ENCODE data around the gene PDAP1. TPM values are rescaled to one million over a fixed set of nuclear protein-coding genes. Genes with fewer than 3 reads are reported as not detected.

Gene PDAP1
- total RNA-seq, 1 donor from 2014 or later = 89.1 TPM

DNA sequence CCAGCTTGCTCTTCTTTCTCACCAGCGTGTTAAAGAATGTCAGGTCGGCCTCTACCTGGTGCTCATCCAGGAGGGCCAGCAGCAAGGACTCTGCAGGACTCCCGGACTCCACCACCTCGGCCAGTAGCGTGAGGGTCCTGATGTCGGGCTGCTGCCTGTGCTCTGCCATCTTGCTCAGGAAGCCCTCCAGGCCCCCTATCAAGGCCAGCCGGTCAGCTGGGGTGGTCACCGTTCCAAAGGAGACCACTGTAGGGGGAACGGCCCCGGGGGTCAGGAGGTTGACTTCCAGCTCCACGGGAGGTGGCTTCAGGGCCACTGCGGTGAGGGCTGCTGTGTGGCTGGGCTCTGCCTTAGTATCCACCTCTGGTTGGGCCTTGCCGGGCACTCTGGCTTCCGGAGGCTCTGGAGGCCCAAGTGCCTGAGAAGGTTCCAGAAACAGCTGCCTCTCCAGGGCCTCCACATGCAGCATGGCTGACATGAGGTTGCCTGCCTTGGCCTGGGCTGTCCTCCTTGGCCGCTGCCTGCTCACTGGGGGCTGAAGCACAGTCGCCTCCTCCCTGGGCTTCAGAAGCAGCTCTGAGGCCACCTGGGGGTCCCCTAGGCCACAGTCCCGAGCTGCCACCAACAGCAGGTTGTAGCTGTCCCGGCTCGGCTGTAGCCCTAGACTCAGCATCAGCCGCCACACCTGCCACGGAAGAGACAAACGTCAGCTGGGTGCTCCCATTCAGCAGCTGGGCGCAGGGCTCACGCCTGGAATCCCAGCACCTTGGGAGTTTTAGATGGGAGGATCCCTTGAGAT, 16.7 kb upstream of the PDAP1 start:
- no peak for DNase-seq (ENCODE audit: low read depth)

DNA sequence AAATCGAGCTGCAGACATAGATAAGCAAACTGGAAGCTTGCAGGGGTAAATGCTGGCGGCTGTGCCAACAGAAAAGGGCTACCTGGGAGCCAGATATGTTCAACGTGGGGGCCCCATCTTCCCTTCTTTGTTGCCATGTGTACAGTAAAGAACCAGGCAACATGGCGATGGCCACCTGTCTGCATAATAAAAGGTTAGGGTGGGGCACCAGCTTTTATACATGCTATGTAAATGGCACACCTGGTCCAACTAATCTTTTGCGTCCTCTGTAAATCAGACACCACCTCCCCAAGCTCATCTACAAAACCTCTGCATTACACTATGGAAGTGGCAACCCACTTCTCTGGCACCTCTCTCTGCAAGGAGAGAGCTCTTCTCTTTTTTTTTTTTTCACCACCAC, 14.2 kb upstream of the PDAP1 start:
- DNase-seq (ENCODE audit: low read depth) = no peak

DNA sequence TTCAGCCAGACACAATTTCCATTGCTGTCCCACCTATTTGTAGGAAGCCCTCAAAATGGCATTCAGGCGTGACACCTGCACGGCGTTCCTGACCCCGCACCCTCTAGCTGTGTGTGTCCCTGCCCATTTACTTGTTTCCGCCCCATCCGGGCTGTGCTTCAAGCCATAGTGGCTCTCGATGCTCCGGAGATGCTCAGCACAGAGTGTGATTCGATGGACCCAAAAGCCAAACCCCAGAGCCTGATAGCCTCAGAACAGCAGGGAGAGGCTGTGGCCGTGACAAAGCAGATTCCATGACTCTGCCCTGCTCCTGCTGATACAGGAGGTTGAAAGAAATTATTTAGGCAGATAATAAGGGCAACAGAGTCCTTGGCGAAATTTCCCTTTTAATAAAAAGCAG, 13.8 kb upstream of the PDAP1 start:
- no peak for DNase-seq (ENCODE audit: low read depth)

DNA sequence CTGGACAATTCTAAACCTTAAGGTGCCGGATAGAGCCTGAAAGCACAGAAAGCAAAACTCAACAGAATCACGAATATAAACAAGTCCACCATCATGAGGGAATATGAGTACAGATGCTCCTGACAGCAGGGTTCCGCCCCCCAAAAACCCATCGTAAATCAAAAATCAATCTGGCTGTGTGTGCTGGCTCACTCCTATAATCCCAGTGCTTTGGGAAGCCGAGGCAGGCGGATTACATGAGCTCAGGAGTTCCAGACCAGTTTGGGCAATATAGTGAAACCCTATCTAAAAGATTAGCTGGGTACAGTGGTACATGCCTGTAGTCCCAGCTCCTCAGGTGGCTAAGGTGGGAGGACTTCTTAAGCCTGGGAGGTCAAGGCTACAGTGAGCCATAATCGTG, 12.6 kb upstream of the PDAP1 start:
- DNase-seq (ENCODE audit: low read depth) = no peak

DNA sequence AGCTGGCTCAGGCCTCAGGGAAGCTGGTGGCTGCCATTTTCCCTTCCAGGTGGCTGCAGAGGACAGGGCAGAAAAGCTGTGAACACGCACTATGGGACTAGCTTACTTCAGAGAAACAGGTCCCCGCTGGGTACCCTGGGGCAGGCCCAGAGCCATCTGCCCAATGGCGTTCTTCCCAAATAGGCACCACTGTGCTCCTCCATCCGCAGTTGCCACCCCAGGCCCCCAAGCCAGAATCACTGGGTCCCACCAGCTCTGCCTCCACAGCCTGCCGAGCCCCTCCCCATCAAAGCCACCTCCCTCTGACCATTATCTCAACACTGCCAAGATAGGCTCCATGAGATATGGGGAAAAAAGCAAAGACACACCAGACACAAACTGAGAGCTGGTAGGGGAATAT, 11.8 kb upstream of the PDAP1 start:
- DNase-seq (ENCODE audit: low read depth) = no peak

DNA sequence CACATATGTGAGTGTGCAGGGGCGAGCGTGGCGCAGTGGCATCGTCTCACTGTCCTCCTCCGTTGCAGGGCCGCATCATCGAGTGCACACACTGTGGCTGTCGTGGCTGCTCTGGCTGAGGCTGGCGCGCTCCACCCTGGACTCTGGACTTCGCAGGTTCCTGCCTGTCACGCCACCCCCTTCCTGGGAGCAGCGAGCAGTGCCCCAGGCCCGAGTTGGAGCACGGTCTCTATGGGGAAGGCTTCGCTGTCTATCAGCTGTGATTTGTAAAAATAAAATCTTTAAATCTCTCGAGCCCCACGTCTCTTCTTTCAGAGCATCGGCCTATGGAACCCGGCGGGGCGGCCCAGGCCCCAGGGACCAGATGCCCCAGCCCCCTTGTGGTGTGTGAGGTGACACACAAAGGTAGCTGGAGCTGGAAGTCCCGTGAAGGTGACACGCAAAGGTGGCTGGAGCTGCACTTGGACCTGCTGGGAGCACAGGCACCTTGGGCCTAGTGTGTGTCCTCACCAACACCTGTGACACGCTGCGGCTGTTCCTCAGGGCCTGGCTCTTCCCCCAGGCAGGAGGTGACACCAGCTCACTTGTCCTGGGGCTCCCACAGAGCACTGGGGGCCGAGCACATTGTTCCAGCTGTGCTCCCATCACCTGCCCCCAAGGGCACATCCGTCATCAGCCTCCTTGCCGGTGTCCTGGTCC, 11.1 kb upstream of the PDAP1 start:
- no peak for DNase-seq (ENCODE audit: low read depth)

DNA sequence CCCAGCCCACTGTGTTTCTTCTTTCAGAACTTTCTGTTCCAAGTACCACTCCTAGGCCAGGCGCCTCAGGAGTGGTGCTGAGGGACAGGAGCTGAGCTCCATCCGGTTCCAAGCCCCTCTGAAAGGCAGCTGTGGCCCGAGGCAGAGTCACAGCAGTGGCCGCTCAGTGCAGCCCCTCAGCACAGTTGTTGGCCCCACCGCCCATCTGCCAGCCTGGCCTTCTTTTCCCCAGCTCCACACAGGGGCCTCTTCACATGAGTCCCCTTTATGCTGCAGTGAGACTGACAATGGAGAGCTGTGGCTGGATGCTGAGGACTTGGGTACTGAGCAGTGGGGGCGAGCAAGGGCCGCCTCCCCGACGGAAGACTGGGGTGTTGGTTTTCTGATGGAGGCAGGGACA, 9.9 kb upstream of the PDAP1 start:
- no peak for DNase-seq (ENCODE audit: low read depth)

DNA sequence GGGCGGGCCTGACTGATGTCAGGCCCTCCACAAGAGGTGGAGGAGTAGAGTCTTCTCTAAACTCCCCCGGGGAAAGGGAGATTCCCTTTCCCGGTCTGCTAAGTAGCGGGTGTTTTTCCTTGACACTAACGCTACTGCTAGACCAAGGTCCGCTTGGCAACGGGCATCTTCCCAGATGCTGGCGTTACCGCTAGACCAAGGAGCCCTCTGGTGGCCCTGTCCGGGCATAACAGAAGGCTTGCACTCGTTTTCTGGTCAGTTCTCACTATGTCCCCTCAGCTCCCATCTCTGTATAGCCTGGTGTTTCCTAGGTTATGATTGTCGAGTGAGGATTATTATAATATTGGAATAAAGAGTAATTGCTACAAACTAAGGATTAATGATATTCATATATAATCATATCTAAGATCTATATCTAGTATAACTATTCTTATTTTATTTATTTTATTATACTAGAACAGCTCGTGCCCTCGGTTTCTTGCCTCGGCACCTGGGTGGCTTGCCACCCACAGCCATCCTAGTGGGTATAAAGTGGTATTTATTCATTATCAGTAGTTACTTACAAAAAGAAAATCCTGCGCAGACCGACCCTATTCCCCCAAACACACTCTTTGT, 7.2 kb upstream of the PDAP1 start:
- peak; percentile 59 for DNase-seq (ENCODE audit: low read depth)

DNA sequence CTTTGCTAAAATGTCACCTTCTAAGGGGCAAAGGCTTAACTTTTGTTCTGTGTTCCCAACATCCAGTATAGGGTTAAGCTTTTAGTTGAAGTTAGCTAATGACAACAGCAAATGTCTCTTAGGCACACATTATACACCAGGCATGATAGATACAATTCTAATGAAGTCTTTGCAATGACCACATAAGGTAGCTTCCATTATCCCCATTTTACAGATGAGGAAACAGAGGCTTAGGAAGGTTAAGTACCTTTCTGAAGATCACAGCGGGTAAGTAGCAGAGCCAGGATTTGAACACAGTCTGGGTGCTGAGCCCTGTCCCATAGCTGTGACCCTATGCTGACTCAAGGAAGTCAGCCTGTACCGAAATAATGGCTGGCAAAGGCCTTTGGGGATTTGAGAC, 2.2 kb upstream of the PDAP1 start:
- no peak for DNase-seq (ENCODE audit: low read depth)

DNA sequence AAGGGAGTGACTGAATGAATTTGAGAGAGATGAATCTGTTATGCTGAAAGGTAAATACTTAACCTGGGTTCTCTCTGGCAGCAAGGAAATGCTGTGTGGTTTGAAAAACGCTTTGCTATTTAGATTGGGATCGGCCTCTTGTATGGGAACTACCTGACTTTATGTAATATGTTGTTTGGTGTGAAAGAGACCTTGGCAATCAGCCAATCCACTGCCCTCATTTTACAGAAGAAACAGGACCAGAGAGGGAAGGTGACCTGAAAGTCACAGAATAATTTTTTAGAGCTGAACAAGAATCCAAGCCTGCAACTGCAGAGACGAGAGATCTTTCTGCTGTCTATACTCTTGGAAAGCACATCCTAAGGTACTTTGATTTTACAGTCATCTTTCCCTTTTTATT, 1.4 kb upstream of the PDAP1 start:
- DNase-seq (ENCODE audit: low read depth) = peak; percentile 17

DNA sequence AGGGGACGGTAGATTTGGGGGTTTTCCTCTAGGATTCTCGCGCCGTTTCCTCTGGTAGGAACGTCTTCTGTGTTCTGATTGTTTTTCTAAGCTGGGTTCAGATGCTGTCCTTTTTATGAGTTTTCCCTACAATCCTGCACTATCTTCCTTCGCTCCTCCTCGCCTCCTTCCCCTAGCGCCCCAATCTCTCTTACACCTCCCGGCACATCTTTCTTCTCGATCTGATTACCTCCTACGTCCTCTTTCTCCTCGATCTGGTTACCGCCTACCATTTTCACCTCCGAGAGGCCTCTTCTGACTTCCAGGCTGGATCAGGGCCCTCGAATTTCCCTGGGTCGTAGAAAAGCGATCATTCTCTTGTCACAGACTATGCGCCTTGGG, 785 bp upstream of the PDAP1 start:
- no peak for DNase-seq (ENCODE audit: low read depth)

DNA sequence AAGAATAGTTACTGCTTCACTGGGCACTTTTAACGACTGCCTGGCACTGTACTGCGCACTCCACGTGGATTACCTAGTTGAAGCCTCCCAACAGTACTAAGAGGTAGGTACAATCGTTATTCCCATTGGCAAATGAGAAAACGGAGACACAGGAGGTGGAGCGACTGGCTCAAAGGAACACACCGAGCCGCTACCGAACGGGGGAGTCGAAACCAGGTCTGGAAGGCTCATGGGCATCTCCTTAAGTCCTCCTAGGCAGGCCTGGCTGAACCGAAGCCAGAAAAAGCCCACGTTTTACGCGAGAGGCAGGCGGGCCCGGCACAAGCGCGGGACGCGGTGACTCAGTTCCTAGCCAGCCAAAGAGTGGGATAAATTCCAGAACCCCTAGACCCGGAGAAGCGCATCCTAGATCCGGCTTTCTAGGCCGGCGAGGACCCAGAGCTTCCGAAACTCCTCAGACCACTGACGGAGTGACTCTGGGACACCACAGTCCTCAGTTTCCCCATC, 472 bp downstream of the PDAP1 start:
- DNase-seq (ENCODE audit: low read depth) = peak; percentile 62

DNA sequence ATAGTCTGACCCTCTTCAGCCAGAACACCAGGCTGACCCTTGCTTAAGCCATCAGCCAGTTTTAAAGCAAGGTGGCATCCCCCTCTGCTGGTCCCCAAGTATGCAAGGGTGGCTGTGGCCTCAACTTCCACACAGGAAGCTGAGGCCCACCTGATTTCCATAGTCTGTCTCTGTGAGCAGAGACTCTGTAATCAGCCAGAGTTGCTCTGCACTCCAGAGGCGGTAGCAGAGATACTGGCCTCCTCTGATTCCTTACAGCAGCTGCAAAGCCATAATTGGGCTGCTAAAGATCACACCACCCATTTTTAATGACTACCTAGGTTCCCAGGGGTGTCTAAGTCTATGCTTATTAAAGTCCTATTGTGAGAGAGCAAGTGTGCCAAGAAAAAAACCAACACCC, 1.8 kb downstream of the PDAP1 start:
- DNase-seq (ENCODE audit: low read depth) = no peak

DNA sequence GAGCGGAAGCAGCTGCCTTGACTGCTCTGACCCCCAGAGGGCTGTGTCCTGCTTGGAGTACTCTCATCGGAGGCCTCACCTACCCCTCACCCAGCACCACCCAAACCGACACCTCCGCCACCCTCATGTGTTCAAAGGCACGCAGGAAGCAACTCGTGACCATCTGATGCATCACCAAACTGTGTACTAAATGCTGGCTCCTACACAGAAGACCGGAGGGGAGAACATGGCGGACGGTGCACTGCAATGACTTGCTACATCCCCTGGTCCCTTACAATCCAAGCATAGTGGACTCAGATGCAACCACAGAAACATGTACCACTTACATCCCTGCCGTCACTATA, 3.4 kb downstream of the PDAP1 start:
- DNase-seq (ENCODE audit: low read depth) = no peak

DNA sequence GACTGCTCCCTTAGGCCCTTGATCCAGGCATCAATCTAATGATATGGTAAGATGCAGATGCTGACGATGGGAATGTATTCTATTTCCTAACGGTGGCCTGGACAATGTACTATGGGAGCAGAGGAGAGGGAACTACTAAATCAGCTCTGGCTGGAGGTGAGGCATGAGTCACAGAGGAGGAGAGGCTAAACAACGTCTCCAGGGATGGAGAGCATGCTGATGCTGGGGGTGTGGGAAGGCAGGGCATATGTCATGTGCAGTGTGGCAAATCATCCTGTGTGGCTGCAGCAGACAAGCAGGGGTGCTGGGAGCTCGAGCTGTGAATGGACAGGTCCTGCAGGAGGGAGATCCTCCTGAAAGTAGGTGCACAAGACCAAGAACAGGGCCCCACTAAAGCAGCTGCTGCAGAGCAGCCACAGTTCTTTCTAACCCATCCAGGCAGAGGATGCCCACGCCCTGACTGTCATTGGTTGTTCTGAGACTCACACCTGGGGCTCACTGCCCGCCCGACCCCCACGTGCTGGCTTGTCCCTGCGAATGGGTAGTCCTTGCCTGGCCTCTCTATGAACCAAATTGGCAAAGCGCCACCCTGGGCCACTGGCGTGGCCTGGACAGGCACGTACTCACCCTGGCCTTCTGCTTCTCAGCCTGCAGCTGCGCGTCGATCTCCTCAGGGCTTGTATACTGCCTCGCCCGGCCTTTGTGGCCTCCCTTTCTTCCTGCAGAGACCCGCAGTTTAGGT, 4.0 kb downstream of the PDAP1 start:
- DNase-seq (ENCODE audit: low read depth) = no peak

DNA sequence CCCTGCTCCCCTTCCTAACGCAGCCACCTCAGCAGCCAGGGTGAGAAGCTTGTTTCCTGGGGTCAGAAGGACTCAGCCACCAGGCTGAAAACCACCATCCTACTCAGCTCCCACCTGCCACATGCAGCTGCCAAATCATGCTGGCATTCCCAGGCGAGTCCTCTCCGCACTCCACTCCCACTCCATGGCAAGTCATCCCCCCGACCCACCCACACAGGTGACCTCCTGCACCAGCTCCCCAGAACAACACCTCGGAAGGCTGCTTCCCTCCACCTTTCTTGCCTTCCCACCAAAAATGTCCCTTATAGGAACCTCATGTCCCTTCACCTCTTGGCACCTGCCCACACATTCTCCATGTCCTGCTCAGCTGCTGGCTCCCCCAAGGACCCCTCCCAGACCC, 4.6 kb downstream of the PDAP1 start:
- no peak for DNase-seq (ENCODE audit: low read depth)

DNA sequence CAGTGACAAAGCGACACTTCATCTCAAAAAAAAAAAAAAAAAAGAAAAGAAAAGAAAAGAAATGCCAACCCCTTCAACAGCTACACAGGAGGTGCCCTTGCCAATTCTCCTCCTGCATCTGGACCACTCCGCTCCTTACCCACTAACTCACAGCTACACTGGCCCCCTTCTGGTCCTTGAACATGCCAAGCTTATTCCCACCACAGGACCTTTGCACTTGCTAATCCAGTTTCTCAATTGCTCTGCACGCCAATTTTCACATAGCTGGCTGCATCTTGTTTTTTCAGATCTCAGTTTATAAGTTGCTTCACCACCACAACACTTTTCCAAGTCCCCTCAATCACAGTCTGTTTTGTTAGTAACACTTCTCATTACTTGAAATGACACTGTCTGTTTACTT, 5.5 kb downstream of the PDAP1 start:
- no peak for DNase-seq (ENCODE audit: low read depth)

DNA sequence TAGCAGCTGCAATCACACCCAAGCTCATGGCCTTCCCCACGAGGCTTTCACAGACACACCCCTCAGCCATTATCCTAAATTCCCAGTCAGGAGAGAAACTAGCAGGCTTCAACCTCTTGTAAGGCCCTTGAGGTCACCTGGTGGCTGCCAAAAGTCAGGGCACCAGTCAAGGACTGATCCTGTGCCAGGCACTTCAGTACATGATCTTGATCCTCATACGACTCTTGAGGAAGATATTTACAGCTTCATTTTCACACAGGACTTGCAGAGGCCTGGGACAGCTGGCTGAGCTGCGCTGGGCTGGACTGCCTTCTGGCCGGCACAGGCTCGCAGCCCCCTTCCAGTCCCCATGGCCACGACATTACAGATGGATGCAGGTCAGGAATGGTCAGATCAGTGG, 8.8 kb downstream of the PDAP1 start:
- DNase-seq (ENCODE audit: low read depth) = no peak

DNA sequence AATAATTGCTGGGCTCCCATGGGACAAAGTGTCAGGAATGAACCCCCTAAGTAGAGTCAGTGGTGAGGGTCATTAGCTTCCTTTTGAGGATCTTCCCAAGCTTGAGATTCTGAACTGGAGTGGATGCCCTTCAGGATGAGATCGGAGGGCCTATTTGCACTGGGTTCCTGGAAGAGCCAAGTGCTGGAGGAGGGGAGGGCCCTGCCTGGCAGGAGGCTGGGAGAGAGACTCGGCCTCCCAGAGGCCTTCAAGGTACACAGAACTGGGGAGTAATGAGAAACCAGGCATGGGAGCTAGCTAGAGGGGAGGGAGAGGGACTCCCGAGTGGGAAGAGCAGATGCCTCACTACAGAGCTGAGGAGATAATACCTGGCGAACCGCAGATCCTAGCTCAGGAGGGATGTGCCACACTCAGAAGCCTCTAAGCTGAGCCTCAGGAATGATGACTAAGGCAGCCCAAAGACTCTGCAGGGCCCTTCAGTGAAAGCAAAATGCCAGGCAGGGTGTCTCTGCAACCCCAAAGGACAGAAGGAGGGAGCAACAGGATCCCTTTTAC, 9.4 kb downstream of the PDAP1 start:
- no peak for DNase-seq (ENCODE audit: low read depth)

DNA sequence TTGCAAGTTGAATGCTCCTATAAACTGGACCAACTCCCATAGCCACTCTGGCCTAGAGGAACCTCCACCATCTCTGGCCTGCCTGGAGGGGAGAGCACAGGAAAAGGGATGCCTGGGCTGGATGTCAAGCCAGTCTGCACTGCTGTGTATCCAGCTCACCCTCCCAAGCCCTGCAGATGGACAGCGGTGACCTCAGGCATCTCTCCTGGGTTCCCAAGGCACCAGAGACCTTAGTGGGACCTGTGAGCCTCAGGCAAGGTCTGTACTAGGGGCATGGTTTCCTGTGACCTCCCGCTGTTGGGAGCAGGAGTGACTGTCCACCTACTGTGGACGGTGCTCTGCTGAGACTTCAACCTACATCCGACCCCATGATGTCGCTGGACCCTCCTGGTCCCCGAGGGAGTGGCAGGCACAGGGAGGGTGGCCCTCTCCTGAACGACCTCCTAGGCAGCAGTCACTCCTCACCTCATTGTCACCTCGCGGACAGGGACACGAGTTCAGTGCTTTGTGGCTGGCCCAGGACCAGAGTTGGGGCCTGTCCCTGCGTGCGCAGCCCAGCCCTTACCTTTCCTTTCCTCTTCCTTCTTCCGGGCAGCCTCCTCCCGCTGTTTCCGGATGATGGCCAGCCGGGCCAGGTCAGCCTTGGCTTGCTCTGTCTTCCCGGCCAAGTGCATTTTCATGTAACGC, 11.0 kb downstream of the PDAP1 start:
- DNase-seq (ENCODE audit: low read depth) = no peak
